Activated CD4-positive, CD25-positive, alpha-beta regulatory T cell treated with anti-CD3 and anti-CD28 coated beads, Interleukin-2, amount 50 U/mL, for 72 hours (primary cell): ENCODE results near the gene CHRDL1.

Experiments used
- DNase-seq: peaks from one replicate; pipeline ENCODE4 v3.0.0; 2021

Gene CHRDL1

GRCh38 chrX:110646386-110646785, 149.2 kb downstream of the CHRDL1 start:
- no peak for DNase-seq
